MM.1S (cell line): ENCODE results near the gene SRM.

Source experiments
- EZH2 ChIP-seq: fragments of 300-600 bp; sonication (generic); optimal IDR thresholded peaks from 2 replicates; pipeline ENCODE3; 2017; ENCODE audit warnings: low read depth, mild to moderate bottlenecking, antibody characterized with exemption, low read length, mixed read lengths
- EZH2phosphoT487 ChIP-seq: fragments of 300-600 bp; sonication (generic); IDR thresholded peaks from 2 replicates; pipeline ENCODE4 v1.6.1; 2018; ENCODE audit warnings: antibody characterized with exemption, low read length

- TF ChIP-seq EZH2 = no peak
- TF ChIP-seq EZH2phosphoT487 = no peak
Observed at GRCh38 chr1:11042065-11042464, 17.8 kb downstream of the SRM start.
